GM23338 (cell line): Measurements from ENCODE around the gene C1QL4. TPM values are rescaled to one million over a fixed set of nuclear protein-coding genes. Genes with fewer than 3 reads are reported as not detected.

ENCODE experiments used
- ATAC-seq: fragments of 200-7000 bp; cut with Tn5 transposase; 3 replicates; pipeline ENCODE4 v1.9.1; 2020
- DNase-seq: peaks from one replicate; pipeline ENCODE4 v3.0.0-alpha.2; 2015; ENCODE audit warnings: low spot score
- H2AFZ ChIP-seq: fragments of 200-600 bp; sonication (generic); 2 replicates; pipeline ENCODE4 v1.8.0; 2016; ENCODE audit warnings: antibody characterized with exemption, mild to moderate bottlenecking, moderate library complexity
- H3F3A ChIP-seq: fragments of 200-600 bp; sonication (generic); replicated peaks from 2 replicates; pipeline ENCODE4 v1.8.0; 2017; ENCODE audit warnings: antibody characterized with exemption, mixed run types, low read depth
- H3K27ac ChIP-seq: fragments of 200-600 bp; sonication (generic); 2 replicates; pipeline ENCODE4 v1.6.1; 2016; ENCODE audit warnings: low read depth
- H3K27me3 ChIP-seq: fragments of 200-600 bp; sonication (generic); 2 replicates; pipeline ENCODE4 v1.8.0; 2016; ENCODE audit warnings: mild to moderate bottlenecking, mixed run types, moderate library complexity; ENCODE audit not compliant: insufficient read depth
- H3K36me3 ChIP-seq: fragments of 200-600 bp; sonication (generic); 2 replicates; pipeline ENCODE4 v1.8.0; 2016; ENCODE audit warnings: mild to moderate bottlenecking; ENCODE audit not compliant: insufficient read depth
- H3K4me1 ChIP-seq: fragments of 200-600 bp; sonication (generic); 2 replicates; pipeline ENCODE4 v1.8.0; 2016; ENCODE audit warnings: mild to moderate bottlenecking, moderate library complexity; ENCODE audit not compliant: insufficient read depth
- H3K4me2 ChIP-seq: fragments of 200-600 bp; sonication (generic); 2 replicates; pipeline ENCODE4 v1.7.1; 2017; ENCODE audit warnings: mixed run types
- H3K4me3 ChIP-seq: fragments of 200-600 bp; sonication (generic); 2 replicates; pipeline ENCODE4 v1.6.1; 2016; ENCODE audit warnings: mixed run types
- H3K79me2 ChIP-seq: fragments of 200-600 bp; sonication (generic); replicated peaks from 2 replicates; pipeline ENCODE4 v1.8.0; 2017; ENCODE audit warnings: mild to moderate bottlenecking; ENCODE audit not compliant: insufficient read depth
- H3K9me2 ChIP-seq: fragments of 200-600 bp; sonication (generic); 2 replicates; pipeline ENCODE4 v1.8.0; 2017; ENCODE audit not compliant: insufficient read depth
- H4K20me1 ChIP-seq: fragments of 200-600 bp; sonication (generic); replicated peaks from 2 replicates; pipeline ENCODE4 v1.8.0; 2017; ENCODE audit warnings: mild to moderate bottlenecking; ENCODE audit not compliant: insufficient read depth
- H3K27ac Mint-ChIP-seq: 2 replicates; pipeline ENCODE4 v1.8.0; 2020; ENCODE audit warnings: inconsistent platforms, mild to moderate bottlenecking, moderate library complexity, mixed read lengths
- H3K27me3 Mint-ChIP-seq: 3 replicates; pipeline ENCODE4 v1.8.0; 2022; ENCODE audit warnings: low read depth, mild to moderate bottlenecking, moderate library complexity, mixed read lengths, inconsistent platforms; ENCODE audit not compliant: insufficient read depth, poor library complexity
- H3K36me3 Mint-ChIP-seq: 3 replicates; pipeline ENCODE4 v1.8.0; 2021; ENCODE audit warnings: low read depth, mild to moderate bottlenecking, inconsistent platforms, moderate library complexity, mixed read lengths
- H3K4me1 Mint-ChIP-seq: 3 replicates; pipeline ENCODE4 v1.8.0; 2020; ENCODE audit warnings: mild to moderate bottlenecking, inconsistent platforms, mixed read lengths
- H3K4me3 Mint-ChIP-seq: 3 replicates; pipeline ENCODE4 v1.8.0; 2021; ENCODE audit warnings: moderate library complexity, mild to moderate bottlenecking, inconsistent platforms, mixed read lengths
- H3K9me3 Mint-ChIP-seq: 3 replicates; pipeline ENCODE4 v1.8.0; 2020; ENCODE audit warnings: moderate library complexity, mild to moderate bottlenecking, inconsistent platforms, mixed read lengths
- EZH2 ChIP-seq: fragments of 200-600 bp; sonication (generic); IDR thresholded peaks from one replicate; pipeline ENCODE4 v1.8.0; 2017; ENCODE audit warnings: antibody characterized with exemption, mild to moderate bottlenecking, low read depth; ENCODE audit not compliant: unreplicated experiment
- NANOG ChIP-seq: IDR thresholded peaks from 2 replicates; pipeline ENCODE4 v1.6.1; 2016; ENCODE audit warnings: antibody characterized with exemption, borderline replicate concordance
- POLR2AphosphoS5 ChIP-seq: IDR thresholded peaks from 2 replicates; pipeline ENCODE4 v1.6.1; 2016; ENCODE audit warnings: antibody characterized with exemption, low read depth
- STAT1 ChIP-seq: IDR thresholded peaks from one replicate; pipeline ENCODE4 v1.6.1; 2016; ENCODE audit warnings: antibody characterized with exemption; ENCODE audit not compliant: unreplicated experiment
- ZNF114 ChIP-seq: fragments of 250-450 bp; sonication (Bioruptor Pico); IDR thresholded peaks from 2 replicates; pipeline ENCODE4 v1.5.0; 2020; ENCODE audit warnings: mild to moderate bottlenecking, moderate library complexity
- ZNF331 ChIP-seq: fragments of 250-450 bp; sonication (Bioruptor Pico); IDR thresholded peaks from 2 replicates; pipeline ENCODE4 v1.5.0; 2020; ENCODE audit warnings: low read depth, mild to moderate bottlenecking, moderate library complexity
- polyA plus RNA-seq: library from polyadenylated mRNA; unstranded; fragments of >200 nt; fragmentation: Nextera tagmentation; extraction: Ambion mirVana; gene quantifications from 2 replicates; pipeline ENCODE4 v1.2.1, GENCODE V29; 2016
- total RNA-seq: library from RNA; depleted of rRNA; stranded (reverse); fragments of >200 nt; shearing (Covaris generic); gene quantifications from 2 replicates; pipeline ENCODE4 v1.2.3, GENCODE V29; 2014
- TF ChIP-seq, protein P1 (sequence below): fragments of 250-450 bp; sonication (Bioruptor Pico); IDR thresholded peaks from 2 replicates; pipeline ENCODE4 v1.5.0; 2020; ENCODE audit warnings: mild to moderate bottlenecking, moderate library complexity
- TF ChIP-seq, protein P2 (sequence below), 2 experiments: fragments of 200-600 bp in 1 of 2; sonication (generic) in 1 of 2; conservative IDR thresholded peaks; 2 replicates each; pipeline versions ENCODE4 v1.5.1 to v1.6.1; 2016 to 2017; ENCODE audit warnings: antibody characterized with exemption in 2 of 2, low read depth in 2 of 2, mild to moderate bottlenecking in 2 of 2, moderate library complexity in 1 of 2

C1QL4 gene
- total and polyA plus RNA-seq, 2 experiments from 2014 or later, result not detected

DNA sequence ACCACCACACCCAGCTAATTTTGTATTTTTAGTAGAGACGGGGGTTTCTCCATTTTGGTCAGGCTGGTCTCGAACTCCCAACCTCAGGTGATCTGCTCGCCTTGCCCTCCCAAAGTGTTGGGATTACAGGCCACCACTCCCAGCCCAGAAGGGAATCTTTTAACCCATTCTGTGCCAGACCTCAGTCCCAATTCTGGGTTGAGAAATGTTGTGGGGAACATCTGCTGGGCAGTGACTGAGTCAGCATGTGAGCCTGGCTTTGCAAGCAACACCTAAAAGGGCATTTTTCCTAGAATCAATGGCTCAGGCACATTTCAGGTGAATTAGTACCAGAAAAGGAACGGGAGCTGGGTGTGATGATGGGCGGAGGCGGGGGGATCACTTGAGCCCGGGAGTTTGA lies 22.7 kb upstream of the C1QL4 start (continued):
- TF ChIP-seq, protein P1, sequence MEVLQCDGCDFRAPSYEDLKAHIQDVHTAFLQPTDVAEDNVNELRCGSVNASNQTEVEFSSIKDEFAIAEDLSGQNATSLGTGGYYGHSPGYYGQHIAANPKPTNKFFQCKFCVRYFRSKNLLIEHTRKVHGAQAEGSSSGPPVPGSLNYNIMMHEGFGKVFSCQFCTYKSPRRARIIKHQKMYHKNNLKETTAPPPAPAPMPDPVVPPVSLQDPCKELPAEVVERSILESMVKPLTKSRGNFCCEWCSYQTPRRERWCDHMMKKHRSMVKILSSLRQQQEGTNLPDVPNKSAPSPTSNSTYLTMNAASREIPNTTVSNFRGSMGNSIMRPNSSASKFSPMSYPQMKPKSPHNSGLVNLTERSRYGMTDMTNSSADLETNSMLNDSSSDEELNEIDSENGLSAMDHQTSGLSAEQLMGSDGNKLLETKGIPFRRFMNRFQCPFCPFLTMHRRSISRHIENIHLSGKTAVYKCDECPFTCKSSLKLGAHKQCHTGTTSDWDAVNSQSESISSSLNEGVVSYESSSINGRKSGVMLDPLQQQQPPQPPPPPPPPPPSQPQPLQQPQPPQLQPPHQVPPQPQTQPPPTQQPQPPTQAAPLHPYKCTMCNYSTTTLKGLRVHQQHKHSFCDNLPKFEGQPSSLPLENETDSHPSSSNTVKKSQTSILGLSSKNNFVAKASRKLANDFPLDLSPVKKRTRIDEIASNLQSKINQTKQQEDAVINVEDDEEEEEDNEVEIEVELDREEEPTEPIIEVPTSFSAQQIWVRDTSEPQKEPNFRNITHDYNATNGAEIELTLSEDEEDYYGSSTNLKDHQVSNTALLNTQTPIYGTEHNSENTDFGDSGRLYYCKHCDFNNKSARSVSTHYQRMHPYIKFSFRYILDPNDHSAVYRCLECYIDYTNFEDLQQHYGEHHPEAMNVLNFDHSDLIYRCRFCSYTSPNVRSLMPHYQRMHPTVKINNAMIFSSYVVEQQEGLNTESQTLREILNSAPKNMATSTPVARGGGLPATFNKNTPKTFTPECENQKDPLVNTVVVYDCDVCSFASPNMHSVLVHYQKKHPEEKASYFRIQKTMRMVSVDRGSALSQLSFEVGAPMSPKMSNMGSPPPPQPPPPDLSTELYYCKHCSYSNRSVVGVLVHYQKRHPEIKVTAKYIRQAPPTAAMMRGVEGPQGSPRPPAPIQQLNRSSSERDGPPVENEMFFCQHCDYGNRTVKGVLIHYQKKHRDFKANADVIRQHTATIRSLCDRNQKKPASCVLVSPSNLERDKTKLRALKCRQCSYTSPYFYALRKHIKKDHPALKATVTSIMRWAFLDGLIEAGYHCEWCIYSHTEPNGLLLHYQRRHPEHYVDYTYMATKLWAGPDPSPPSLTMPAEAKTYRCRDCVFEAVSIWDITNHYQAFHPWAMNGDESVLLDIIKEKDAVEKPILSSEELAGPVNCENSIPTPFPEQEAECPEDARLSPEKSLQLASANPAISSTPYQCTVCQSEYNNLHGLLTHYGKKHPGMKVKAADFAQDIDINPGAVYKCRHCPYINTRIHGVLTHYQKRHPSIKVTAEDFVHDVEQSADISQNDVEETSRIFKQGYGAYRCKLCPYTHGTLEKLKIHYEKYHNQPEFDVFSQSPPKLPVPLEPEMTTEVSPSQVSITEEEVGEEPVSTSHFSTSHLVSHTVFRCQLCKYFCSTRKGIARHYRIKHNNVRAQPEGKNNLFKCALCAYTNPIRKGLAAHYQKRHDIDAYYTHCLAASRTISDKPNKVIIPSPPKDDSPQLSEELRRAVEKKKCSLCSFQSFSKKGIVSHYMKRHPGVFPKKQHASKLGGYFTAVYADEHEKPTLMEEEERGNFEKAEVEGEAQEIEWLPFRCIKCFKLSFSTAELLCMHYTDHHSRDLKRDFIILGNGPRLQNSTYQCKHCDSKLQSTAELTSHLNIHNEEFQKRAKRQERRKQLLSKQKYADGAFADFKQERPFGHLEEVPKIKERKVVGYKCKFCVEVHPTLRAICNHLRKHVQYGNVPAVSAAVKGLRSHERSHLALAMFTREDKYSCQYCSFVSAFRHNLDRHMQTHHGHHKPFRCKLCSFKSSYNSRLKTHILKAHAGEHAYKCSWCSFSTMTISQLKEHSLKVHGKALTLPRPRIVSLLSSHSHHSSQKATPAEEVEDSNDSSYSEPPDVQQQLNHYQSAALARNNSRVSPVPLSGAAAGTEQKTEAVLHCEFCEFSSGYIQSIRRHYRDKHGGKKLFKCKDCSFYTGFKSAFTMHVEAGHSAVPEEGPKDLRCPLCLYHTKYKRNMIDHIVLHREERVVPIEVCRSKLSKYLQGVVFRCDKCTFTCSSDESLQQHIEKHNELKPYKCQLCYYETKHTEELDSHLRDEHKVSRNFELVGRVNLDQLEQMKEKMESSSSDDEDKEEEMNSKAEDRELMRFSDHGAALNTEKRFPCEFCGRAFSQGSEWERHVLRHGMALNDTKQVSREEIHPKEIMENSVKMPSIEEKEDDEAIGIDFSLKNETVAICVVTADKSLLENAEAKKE (CRISPR knock-in tag), result no peak
- TF ChIP-seq ZNF331 (CRISPR knock-in tag) (no peak), ZNF114 (CRISPR knock-in tag) (no peak), EZH2 (no peak), NANOG (no peak), STAT1 (no peak), POLR2AphosphoS5 (no peak)

DNA sequence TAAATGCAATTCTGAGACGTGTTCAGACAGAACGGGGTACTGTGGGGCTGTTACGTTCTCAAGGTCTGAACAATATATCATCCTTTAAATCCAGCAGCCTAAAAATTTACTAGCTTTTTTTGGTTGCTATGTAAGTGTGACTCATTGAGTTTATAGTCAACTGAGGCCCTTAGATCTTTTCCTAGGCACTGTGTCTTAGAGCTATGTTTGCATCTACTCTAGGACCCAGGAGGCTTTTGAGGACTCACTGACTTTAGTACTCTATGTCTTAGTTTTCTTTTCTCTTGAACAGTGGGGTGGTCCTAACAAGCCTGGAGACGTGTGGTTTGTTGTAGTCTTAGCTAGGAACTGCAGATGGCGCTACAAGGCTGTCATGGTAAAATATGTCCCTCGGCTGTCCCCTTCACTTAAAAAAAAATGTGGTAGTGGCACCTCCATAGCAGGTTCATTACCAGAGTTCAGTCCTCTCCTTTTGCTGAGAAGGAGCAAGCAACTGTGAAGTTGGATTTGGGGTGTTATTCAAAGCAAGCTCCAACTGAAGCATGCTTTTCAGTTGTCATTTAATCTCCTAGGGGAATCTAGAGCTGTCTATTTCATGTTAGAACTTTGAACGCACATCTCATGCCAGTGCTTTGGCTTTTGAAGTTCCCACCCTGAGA lies 21.6 kb upstream of the C1QL4 start:
- Mint-ChIP-seq H3K4me1 (peaks cover 2% of the 10 kb centered on the region; the same call in 1 of the 3 replicates), H3K36me3 (no peaks in the 10 kb centered on the region), H3K27ac (no peak overlapping the region), H3K27me3 (peaks cover 5% of the 10 kb centered on the region), H3K4me3 (no peak overlapping the region), H3K9me3 (no peaks in the 10 kb centered on the region)
- Histone ChIP-seq H3F3A (no peaks in the 10 kb centered on the region), H3K27ac (no peak overlapping the region), H3K4me3 (no peak overlapping the region), H2AFZ (no peak overlapping the region), H3K36me3 (no peaks in the 10 kb centered on the region), H3K4me2 (no peak overlapping the region), H3K4me1 (no peaks in the 10 kb centered on the region), H3K27me3 (peaks cover 9% of the 10 kb centered on the region; the same call in 1 of the 2 replicates), H3K9me2 (no peaks in the 10 kb centered on the region), H3K79me2 (no peaks in the 10 kb centered on the region), H4K20me1 (0 out of 2 replicates have a peak, but pooled peaks cover 3% of the 10 kb centered on the region)
- TF ChIP-seq, protein P2, sequence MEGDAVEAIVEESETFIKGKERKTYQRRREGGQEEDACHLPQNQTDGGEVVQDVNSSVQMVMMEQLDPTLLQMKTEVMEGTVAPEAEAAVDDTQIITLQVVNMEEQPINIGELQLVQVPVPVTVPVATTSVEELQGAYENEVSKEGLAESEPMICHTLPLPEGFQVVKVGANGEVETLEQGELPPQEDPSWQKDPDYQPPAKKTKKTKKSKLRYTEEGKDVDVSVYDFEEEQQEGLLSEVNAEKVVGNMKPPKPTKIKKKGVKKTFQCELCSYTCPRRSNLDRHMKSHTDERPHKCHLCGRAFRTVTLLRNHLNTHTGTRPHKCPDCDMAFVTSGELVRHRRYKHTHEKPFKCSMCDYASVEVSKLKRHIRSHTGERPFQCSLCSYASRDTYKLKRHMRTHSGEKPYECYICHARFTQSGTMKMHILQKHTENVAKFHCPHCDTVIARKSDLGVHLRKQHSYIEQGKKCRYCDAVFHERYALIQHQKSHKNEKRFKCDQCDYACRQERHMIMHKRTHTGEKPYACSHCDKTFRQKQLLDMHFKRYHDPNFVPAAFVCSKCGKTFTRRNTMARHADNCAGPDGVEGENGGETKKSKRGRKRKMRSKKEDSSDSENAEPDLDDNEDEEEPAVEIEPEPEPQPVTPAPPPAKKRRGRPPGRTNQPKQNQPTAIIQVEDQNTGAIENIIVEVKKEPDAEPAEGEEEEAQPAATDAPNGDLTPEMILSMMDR (conservative IDR thresholded peaks at IDR 0.05; ENCODE audit: low read depth in 2 of 2), result peak; percentile 85 to 91
- no peak for TF ChIP-seq EZH2
- ATAC-seq (peak; percentile 97), DNase-seq (peak; percentile 89)
